Adrenal gland (tissue), 12 donors: Measurements from ENCODE around the gene PEX6. TPM values are rescaled to one million over a fixed set of nuclear protein-coding genes. Genes with fewer than 3 reads are reported as not detected.

ENCODE experiments used
- DNase-seq, 7 donors: peaks; one replicate each; pipeline ENCODE4 v3.0.0-alpha.2; 2019 to 2020
- H3K27ac ChIP-seq, 5 donors: fragments of 200-600 bp; sonication (generic) in 4 of 5; 1 replicate in 3 of 5; 2 replicates in 2 of 5; pipeline versions ENCODE4 v1.5.1 to v1.8.0; 2016 to 2020; ENCODE audit warnings: mild to moderate bottlenecking in 1 of 5
- H3K27me3 ChIP-seq: fragments of 200-600 bp; 2 replicates; pipeline ENCODE4 v1.8.0; 2021
- H3K36me3 ChIP-seq, 2 donors: fragments of 200-600 bp; replicated peaks in 1 of 2; 1 replicate in 1 of 2; 2 replicates in 1 of 2; pipeline versions ENCODE4 v1.5.1 to v1.8.0; 2018 to 2022
- H3K4me1 ChIP-seq, 2 donors: fragments of 200-600 bp; replicated peaks in 1 of 2; 1 replicate in 1 of 2; 2 replicates in 1 of 2; pipeline versions ENCODE4 v1.5.1 to v1.8.0; 2018 to 2021
- H3K4me3 ChIP-seq, 4 donors: fragments of 200-600 bp; sonication (generic) in 3 of 4; one replicate each; pipeline ENCODE4 v1.5.1; 2016 to 2018
- H3K9me3 ChIP-seq, 3 donors: fragments of 200-600 bp; sonication (generic) in 1 of 3; replicated peaks in 1 of 3; 1 replicate in 2 of 3; 2 replicates in 1 of 3; pipeline versions ENCODE4 v1.5.1 to v1.8.0; 2016 to 2021
- CTCF ChIP-seq, 6 experiments: fragments of 450-650 bp in 4 of 6; fragments of 200-600 bp in 2 of 6; sonication (generic) in 1 of 6; IDR thresholded peaks; 1 replicate in 5 of 6; 2 replicates in 1 of 6; pipeline versions ENCODE4 v1.5.1 to v1.8.0; 2016 to 2021; ENCODE audit warnings: antibody characterized with exemption in 6 of 6, mild to moderate bottlenecking in 2 of 6, moderate library complexity in 1 of 6
- POLR2A ChIP-seq, 2 donors: fragments of 450-650 bp; IDR thresholded peaks; one replicate each; pipeline ENCODE4 v1.6.1; 2017; ENCODE audit warnings: antibody characterized with exemption in 2 of 2, mild to moderate bottlenecking in 2 of 2, moderate library complexity in 1 of 2
- WGBS, 4 donors: extraction: QIAGEN DNeasy Blood & Tissue Kit in 2 of 4; methylation state at CpG; one replicate each; pipeline versions ENCODE4 v1.1.5 to v1.1.7; 2013 to 2017; 5-methylcytosine and 5-hydroxymethylcytosine counted together
- intact Hi-C, 2 donors: fragments of 100-400 bp; cut with DNase I; formaldehyde crosslinking; loops; one replicate each; pipeline versions ENCODE4 v1.14.1 to v1.15.0; 2022 to 2023
- polyA plus RNA-seq, 3 donors: library from polyadenylated mRNA; stranded (reverse); fragments of 200-250 nt in 2 of 3; fragments of 350-450 nt in 1 of 3; fragmentation: Illumina TruSeq in 1 of 3; extraction: RNeasy Lipid Tissue Mini Kit (QIAGEN cat#74804) in 1 of 3; gene quantifications; one replicate each; pipeline ENCODE4 v1.2.3, GENCODE V29; 2013 to 2014
- total RNA-seq, 9 donors: library from RNA; depleted of rRNA in 4 of 9; stranded (reverse); fragments of >200 nt in 4 of 9; fragments of 120-200 nt in 1 of 9; fragmentation: NEBNext Ultra II Directional in 1 of 9; extraction: Animal tissue kit (Norgen Biotek cat#: 25700) in 1 of 9; gene quantifications; one replicate each; pipeline versions ENCODE4 v1.1.0 to v1.2.4, GENCODE V29; 2013 to 2023
- donor health status: healthy with polysubstance abuse.
- donor health status: Bipolar disorder and iron deficiency.
- donor health status: DM: yes; HTN: yes; CAD: no.
- donor health status: DM: no; HTN: no; CAD: no.
- donor health status: DM: no; HTN: no; CAD: no.
- donor health status: DM: yes; HTN: yes; CAD: no.

The PEX6 gene
- total and polyA plus RNA-seq, 12 donors, result 7.4 to 63.9 (median 30.5) TPM

DNA sequence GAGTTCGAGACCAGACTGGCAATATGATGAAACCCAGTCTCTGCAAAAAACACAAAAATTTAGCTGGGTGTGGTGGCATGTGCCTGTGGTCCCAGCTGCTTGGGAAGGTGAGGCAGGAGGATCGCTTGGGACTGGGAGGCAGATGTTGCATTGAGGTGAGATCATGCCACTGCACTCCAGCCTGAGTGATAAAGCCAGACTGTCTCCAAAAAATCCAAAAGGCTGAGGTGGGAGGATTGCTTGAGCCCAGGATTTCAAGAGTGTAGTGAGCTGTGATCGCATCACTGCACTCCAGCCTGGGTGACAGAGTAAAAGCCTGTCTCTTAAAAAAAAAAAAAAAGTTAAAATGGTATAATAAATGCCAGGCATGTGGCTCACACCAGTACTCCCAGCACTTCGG is 64.4 kb downstream of the PEX6 start:
- no peak for TF ChIP-seq POLR2A (IDR thresholded peaks at IDR 0.05)
- TF ChIP-seq CTCF (IDR thresholded peaks at IDR 0.05), result no peak
- Histone ChIP-seq H3K9me3 (no peaks in the 10 kb centered on the region), H3K36me3 (no peaks in the 10 kb centered on the region), H3K27me3 (no peaks in the 10 kb centered on the region), H3K4me1 (peaks cover 6 to 7% of the 10 kb centered on the region in 2 donors), H3K4me3 (no peak overlapping the region), H3K27ac (no peak overlapping the region)
- intact Hi-C loops, result no loop called here
- no peak for DNase-seq
- 78 to 93% (median 82%) methylated on average over 4 of the region's 4 CpGs for WGBS, 4 donors

Other genes with a start within 250 kb of the PEX6 start
- 10 to 100 TPM; 19.5 to 44.8 (median 31.1) TPM for gene TBCC, start 233.1 kb downstream of the PEX6 start, total RNA-seq
- 10 to 100 TPM; 15.7 to 33.1 (median 29.9) TPM for gene TBCC, start 233.1 kb downstream of the PEX6 start, polyA plus RNA-seq
- 10 to 100 TPM in 4 of 9 donors, 1 to 10 TPM in 5; 5.9 to 16.1 (median 9.6) TPM for gene BICRAL, start 197.1 kb downstream of the PEX6 start, total RNA-seq
- 1 to 10 TPM; 2.8 to 8.7 (median 4.1) TPM for gene BICRAL, start 197.1 kb downstream of the PEX6 start, polyA plus RNA-seq
- gene RPL7L1, start 99.6 kb downstream of the PEX6 start, total RNA-seq, result 100 to 1,000 TPM in 3 of 9 donors, 10 to 100 TPM in 6; 90.2 to 130 (median 94.9) TPM
- gene RPL7L1, start 99.6 kb downstream of the PEX6 start, polyA plus RNA-seq, result 100 to 1,000 TPM in 1 of 3 donors, 10 to 100 TPM in 2; 33.3 to 106 (median 47.2) TPM
- under 1 TPM in 2 of 9 donors, not detected in 7; 0.22 to 0.34 TPM for gene PTCRA, start 63.1 kb downstream of the PEX6 start, total RNA-seq
- not detected for gene PTCRA, start 63.1 kb downstream of the PEX6 start, polyA plus RNA-seq
- 10 to 100 TPM; 21.1 to 59.7 (median 38.5) TPM for gene CNPY3, start 49.7 kb downstream of the PEX6 start, total RNA-seq
- gene CNPY3, start 49.7 kb downstream of the PEX6 start, polyA plus RNA-seq, result 10 to 100 TPM; 22.4 to 53.5 (median 48.2) TPM
- gene GNMT, start 18.4 kb downstream of the PEX6 start, total RNA-seq, result under 1 TPM in 5 of 9 donors, not detected in 4; 0.28 to 0.65 (median 0.52) TPM
- 1 to 10 TPM in 2 of 3 donors, under 1 TPM in 1; 0.29 to 4.4 (median 1.1) TPM for gene GNMT, start 18.4 kb downstream of the PEX6 start, polyA plus RNA-seq
- 10 to 100 TPM; 24.2 to 97.8 (median 32.5) TPM for gene PPP2R5D, start 5.4 kb upstream of the PEX6 start, total RNA-seq
- gene PPP2R5D, start 5.4 kb upstream of the PEX6 start, polyA plus RNA-seq, result 10 to 100 TPM; 29.7 to 38.9 (median 37.9) TPM
- gene MEA1, start 34.8 kb upstream of the PEX6 start, total RNA-seq, result 100 to 1,000 TPM in 2 of 9 donors, 10 to 100 TPM in 7; 54.6 to 109 (median 69.8) TPM
- 100 to 1,000 TPM in 2 of 3 donors, 10 to 100 TPM in 1; 81.1 to 142 (median 135) TPM for gene MEA1, start 34.8 kb upstream of the PEX6 start, polyA plus RNA-seq
- 100 to 1,000 TPM in 7 of 9 donors, 10 to 100 TPM in 2; 72.3 to 139 (median 107) TPM for gene KLHDC3, start 35.1 kb upstream of the PEX6 start, total RNA-seq
- 100 to 1,000 TPM in 2 of 3 donors, 10 to 100 TPM in 1; 51.2 to 144 (median 112) TPM for gene KLHDC3, start 35.1 kb upstream of the PEX6 start, polyA plus RNA-seq
- gene RRP36, start 42.4 kb upstream of the PEX6 start, total RNA-seq, result 100 to 1,000 TPM in 1 of 9 donors, 10 to 100 TPM in 8; 37.9 to 109 (median 53.7) TPM
- 10 to 100 TPM; 29.6 to 98.2 (median 32.1) TPM for gene RRP36, start 42.4 kb upstream of the PEX6 start, polyA plus RNA-seq
- 10 to 100 TPM; 17.9 to 52.5 (median 35.5) TPM for gene CUL7, start 74.7 kb upstream of the PEX6 start, total RNA-seq
- gene CUL7, start 74.7 kb upstream of the PEX6 start, polyA plus RNA-seq, result 10 to 100 TPM; 12.0 to 30.6 (median 19.3) TPM
- 100 to 1,000 TPM in 1 of 9 donors, 10 to 100 TPM in 8; 16.7 to 118 (median 74.6) TPM for gene MRPL2, start 80.3 kb upstream of the PEX6 start, total RNA-seq
- gene MRPL2, start 80.3 kb upstream of the PEX6 start, polyA plus RNA-seq, result 100 to 1,000 TPM in 2 of 3 donors, 10 to 100 TPM in 1; 65.9 to 143 (median 124) TPM
- 10 to 100 TPM; 16.1 to 51.9 (median 33.3) TPM for gene KLC4, start 80.5 kb upstream of the PEX6 start, total RNA-seq
- 10 to 100 TPM; 14.2 to 84.9 (median 47.1) TPM for gene KLC4, start 80.5 kb upstream of the PEX6 start, polyA plus RNA-seq
- 10 to 100 TPM in 4 of 9 donors, 1 to 10 TPM in 5; 2.8 to 16.7 (median 8.4) TPM for gene PTK7, start 97.1 kb upstream of the PEX6 start, total RNA-seq
- gene PTK7, start 97.1 kb upstream of the PEX6 start, polyA plus RNA-seq, result 10 to 100 TPM in 1 of 3 donors, 1 to 10 TPM in 2; 2.8 to 14.2 (median 8.1) TPM
- gene SRF, start 192.1 kb upstream of the PEX6 start, total RNA-seq, result 10 to 100 TPM in 8 of 9 donors, 1 to 10 TPM in 1; 7.3 to 30.9 (median 23.8) TPM
- gene SRF, start 192.1 kb upstream of the PEX6 start, polyA plus RNA-seq, result 10 to 100 TPM; 12.6 to 23.3 (median 22.4) TPM
- gene CUL9, start 203.0 kb upstream of the PEX6 start, total RNA-seq, result 10 to 100 TPM; 23.3 to 49.3 (median 30.0) TPM
- gene CUL9, start 203.0 kb upstream of the PEX6 start, polyA plus RNA-seq, result 100 to 1,000 TPM in 1 of 3 donors, 10 to 100 TPM in 2; 13.3 to 195 (median 97.5) TPM